ENCODE results near the gene STMN3. TPM values are rescaled to one million over a fixed set of nuclear protein-coding genes. Genes with fewer than 3 reads are reported as not detected.
"Not testable (repeated sequence)": the region's sequence is repeated elsewhere in the genome, so short reads cannot be mapped to it uniquely, and the experiment has no call there.

STMN3 gene
- polyA plus RNA-seq, 3 donors = 10.6 to 16.9 (median 12.6) TPM

DNA sequence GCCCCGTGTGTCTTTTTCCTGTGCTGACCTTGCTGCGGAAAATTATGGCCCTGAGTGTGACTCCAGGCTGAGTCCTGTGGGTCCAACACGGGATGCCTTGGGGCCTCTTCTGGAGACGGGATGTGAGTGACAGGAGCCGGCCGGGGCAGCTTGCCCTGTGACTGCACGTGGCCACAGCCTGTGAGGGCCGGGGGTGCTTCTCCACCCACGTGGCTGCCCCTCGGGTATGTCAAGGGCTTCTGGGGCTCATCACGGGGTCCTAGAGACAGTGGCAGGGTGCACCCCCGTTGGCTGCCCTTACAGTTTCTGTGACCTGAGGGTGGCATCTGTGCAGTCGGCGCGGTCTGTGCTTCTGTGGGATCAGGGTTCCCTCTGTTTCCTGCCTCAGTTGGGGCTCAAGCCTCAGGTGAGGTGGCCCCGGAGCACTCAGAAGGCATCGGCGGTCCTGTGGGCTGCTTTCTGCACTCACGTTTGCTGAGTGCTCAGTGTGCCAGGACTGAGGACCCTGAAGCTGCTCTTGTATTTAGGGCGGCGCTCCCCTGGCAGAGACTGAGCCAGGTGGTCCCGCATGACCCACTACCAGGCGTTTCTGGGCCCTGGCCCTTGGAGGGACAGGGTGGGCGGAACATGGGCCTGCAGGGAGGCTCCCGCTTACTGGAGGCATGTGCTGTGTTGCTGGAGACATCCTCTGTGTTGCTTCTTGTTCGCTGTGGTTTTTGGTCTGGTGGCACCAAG lies 10.3 kb upstream of the STMN3 start:
- WGBS, 3 donors = 92 to 93% (median 93%) methylated on average over 26 of the region's 26 CpGs
- no peak overlapping the region for H3K27ac ChIP-seq (ENCODE audit: low read depth, low read length)

DNA sequence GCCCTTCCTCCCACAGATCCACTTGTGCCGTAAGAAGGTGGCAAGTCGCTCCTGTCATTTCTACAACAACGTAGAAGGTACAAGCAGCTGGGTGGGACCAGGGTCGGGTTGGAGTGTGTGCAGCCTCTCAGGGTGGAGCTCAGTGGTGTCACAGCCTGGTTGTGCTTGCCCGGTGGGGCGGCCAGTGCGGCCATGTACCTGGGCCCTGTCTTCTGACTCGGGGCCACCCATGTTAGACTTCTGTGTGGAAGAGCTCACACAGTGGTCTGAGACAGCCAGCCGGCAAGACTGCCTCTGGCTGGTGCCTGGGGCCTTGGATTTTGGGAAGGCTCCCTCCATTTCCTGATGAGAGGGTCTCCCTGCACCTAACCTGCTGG lies 9.6 kb upstream of the STMN3 start:
- 93 to 96% (median 94%) methylated on average over 9 of the region's 9 CpGs for WGBS, 3 donors
- no peak overlapping the region for H3K27ac ChIP-seq (ENCODE audit: low read depth, low read length)

DNA sequence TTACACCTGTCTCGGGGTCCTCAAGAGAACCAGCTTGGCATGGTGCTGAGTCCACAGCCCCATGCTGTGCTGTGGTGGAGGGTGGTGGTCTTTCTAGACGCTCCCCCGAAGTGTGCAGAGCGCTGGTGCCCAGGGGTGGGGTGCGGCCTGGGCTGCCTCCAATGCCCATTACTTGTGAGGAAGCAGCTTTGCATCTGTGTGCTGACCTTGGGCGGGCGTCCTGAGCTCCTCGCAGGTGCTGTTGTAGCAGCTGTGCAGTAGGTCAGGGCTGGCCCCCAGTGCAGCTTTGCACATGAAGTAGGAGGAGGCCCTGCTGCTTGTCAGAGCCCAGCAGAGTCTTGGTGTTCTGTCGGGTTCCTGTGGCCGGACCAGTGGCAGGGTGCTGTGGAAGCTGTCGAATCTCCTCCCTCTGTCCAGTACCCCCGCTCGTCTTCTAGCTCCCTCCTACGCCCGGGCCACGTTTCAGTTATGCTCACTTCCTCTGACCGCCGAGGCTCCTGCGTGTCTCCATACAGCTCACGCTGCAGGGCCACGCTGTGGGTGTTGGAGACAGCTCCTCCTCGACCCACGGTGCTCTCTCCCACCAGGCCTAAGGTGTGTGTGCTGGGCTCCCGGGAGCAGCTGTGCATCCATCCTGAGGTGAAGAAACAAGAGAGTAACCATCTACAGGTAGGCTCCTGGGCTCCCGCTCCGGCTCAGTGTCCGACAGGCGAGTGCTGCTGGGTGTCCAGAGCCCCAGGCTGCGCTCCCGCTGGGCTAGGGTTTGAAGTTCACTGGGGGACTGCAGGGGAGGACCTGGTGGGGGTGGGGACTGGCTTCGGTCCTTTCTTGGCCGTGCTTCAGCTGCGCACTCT lies 9.0 kb upstream of the STMN3 start:
- H3K27ac ChIP-seq (ENCODE audit: low read depth, low read length) = no peak overlapping the region
- WGBS, 3 donors = 89 to 94% (median 93%) methylated on average over 33 of the region's 33 CpGs

DNA sequence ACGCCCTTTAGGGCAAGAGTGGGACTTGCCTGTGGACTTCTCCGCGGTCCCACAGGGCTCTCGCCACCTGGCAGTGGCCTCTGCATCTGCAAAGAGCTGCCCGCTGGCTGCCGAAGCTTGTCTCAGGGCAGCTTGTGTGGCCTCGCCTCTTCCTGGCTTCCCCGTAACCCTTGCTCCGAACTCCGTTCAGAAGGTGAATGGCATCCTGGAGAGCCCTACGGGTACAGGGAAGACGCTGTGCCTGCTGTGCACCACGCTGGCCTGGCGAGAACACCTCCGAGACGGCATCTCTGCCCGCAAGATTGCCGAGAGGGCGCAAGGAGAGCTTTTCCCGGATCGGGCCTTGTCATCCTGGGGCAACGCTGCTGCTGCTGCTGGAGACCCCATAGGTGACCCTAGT lies 7.9 kb upstream of the STMN3 start:
- 92 to 95% (median 95%) methylated on average over 22 of the region's 22 CpGs for WGBS, 3 donors

DNA sequence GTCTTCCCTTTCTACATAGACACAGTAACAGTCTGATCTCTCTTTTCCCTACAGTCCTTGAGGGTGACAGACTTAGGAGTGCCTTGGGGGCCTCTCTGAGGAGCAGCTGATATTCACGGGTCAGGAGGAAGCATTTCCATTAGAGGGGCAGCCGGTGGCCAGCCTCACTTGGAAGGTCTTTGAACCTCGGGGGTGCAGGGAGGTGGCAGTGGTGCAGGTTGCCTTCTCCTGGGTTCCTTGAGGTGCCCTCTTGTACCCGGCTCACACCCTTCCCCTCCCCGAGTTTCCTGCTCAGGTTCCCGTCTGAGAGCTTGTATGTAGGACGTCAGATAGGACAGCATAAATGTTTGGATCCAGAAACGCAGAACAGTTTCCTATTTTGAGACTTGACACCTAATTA lies 7.4 kb upstream of the STMN3 start:
- no peak overlapping the region for H3K27ac ChIP-seq (ENCODE audit: low read depth, low read length)
- WGBS, 3 donors = 76 to 91% (median 85%) methylated on average over 8 of the region's 8 CpGs

More for the DNA sequence above, 7.9 kb upstream of the STMN3 start:
- no peak overlapping the region for H3K27ac ChIP-seq (ENCODE audit: low read depth, low read length)

DNA sequence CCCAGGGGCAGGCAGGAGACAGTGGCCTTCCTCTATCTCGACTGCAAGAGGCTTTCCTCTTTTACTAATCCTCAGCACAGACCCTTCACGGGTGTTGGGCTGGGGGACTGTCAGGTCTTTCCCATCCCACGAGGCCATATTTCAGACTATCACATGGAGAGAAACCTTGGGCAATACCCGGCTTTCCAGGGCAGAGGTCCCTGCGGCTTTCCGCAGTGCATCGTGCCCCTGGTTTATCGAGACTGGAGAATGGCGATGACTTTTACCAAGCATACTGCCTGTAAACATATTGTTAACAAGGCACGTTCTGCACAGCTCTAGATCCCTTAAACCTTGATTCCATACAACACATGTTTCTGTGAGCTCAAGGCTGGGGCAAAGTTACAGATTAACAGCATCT lies 7.0 kb upstream of the STMN3 start:
- WGBS, 3 donors = 72 to 86% (median 84%) methylated on average over 10 of the region's 10 CpGs
- not testable (repeated sequence) for H3K27ac ChIP-seq (ENCODE audit: low read depth, low read length)

DNA sequence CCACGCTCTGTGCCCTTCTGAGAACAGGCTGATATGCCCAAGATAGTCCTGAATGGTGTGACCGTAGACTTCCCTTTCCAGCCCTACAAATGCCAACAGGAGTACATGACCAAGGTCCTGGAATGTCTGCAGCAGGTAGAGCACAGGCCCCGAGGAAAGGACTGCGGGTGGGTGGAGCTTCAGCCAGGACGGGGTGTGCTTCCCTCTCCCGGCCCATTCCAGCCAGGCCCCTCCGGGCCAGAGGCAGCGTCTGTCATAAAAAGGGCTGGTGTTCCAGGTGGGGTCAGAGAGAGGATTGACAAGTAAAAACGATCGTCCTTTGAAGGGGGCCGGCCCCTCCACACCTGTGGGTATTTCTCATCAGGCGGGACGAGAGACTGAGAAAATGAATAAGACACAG lies 6.1 kb upstream of the STMN3 start:
- 55 to 71% (median 65%) methylated on average over 13 of the region's 13 CpGs for whole genome bisulfite sequencing, 3 donors
- H3K27ac ChIP-seq (ENCODE audit: low read depth, low read length) = no peak overlapping the region

DNA sequence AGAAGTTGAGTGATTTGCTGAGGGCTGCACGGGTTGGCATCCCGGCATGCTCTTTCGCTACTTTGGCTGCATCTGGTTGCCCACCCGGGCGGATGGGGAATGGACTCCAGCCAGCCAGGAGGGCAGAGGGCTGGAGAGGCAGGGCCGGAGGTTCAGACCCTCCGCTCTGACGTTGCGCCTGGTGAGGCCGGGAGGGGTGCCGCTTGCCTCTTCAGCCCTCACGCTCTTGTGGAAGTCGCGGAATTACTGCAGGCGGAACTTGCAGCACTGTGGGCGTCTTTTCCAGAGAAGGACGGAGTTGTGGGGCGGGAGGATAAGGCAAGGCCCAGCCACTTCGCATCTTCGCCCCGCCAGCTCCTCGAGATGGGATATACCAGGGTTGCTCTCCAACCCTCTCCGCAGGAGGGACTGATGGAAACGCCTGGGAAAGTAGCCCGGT lies 5.5 kb upstream of the STMN3 start:
- WGBS, 3 donors = 1 to 3% (median 2%) methylated on average over 24 to 25 of the region's 25 CpGs
- H3K27ac ChIP-seq (ENCODE audit: low read depth, low read length) = no peak overlapping the region

DNA sequence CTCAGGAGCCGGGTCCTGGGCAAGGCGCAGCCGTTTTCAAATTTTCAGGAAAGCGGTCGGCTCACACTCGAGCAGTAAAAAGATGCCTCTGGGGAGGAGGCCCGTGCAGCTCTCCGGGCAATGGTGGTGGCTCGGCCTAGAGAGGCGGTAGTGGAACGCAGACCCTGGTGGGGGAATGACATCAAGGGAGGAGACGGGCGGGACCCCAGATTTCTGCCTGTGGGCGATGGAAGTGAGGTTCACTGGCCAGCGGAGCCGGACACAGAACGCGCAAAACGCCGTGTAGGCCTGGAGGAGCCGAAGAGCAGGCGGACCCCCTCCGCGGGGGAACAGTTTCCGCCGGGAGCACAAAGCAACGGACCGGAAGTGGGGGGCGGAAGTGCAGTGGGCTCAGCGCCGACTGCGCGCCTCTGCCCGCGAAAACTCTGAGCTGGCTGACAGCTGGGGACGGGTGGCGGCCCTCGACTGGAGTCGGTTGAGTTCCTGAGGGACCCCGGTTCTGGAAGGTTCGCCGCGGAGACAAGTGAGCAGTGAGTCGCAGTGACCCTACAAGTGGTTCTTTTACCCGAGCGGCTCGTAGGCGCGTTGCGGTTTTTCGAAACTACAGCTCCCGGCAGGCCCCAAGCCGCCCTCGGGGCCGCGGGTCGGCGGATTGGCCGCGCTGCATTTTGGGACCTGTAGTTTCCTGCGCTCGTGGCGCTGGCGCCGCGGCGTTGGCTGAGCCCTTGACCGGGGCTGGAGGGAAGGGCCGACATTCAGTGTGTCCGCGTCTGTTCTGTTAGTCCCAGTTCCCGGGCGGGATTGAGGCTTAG lies 4.9 kb upstream of the STMN3 start, which contains the start of gene RTEL1:
RTEL1 (plus strand) TSS at position 376 of the 812 bp plus-strand sequence. CDS start 1,091 bp downstream, outside the sequence.
- 1 to 2% (median 2%) methylated on average over 68 to 73 of the region's 73 CpGs for WGBS, 3 donors
- peak within 1 kb of the TSS; percentile 20 for H3K27ac ChIP-seq (ENCODE audit: low read depth, low read length)

DNA sequence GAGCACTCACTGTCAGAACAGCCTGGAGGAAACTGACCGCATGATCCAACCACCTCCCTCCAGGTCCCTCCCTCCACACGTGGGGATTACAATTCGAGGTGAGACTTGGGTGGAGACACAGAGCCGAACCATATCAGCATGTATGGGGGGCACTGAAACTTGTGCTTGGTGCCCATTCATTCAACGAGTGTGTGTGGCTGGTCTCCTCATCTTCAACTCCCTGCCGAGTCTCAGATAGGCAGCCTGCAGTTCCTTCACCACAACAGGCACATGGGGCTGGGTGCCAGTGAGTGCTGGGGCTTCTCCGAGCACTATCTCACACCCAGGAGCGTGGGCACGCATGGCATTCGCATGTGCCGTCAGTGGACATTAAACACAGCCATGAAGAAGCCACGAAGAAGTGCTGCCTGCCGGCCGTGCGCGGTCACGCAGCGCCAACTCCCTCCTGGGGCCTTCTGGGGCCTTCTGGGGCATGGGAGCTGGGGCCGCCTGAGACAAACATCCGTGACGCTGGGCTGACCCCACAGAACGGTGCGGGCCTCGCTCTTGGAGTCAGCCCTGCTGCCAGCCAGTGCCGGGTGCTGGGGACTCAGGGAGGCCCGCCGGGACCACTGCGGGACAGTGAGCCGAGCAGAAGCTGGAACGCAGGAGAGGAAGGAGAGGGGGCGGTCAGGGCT lies 4.2 kb upstream of the STMN3 start:
- WGBS, 3 donors = 40 to 48% (median 46%) methylated on average over 31 of the region's 31 CpGs

DNA sequence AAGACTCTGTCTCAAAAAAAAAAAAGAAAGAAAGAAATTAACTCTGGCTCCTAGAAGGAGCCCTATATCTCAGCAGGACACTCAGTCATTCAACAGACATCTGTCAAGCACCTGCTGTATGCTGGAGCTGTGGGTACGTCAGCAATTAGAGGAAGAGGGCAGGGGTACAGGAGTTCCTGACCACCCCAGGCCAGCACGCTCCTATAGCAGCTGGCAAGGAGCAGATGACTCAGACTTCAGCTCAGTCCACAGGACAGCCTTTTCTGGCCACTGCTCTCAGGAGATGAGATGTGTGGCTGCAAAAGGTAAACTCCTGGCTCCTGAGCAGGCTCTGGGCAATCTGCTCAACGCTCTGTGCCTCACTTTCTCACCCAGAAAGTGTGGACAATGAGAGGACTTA lies 3.2 kb upstream of the STMN3 start:
- H3K27ac ChIP-seq (ENCODE audit: low read depth, low read length) = no peak overlapping the region
- 84 to 86% (median 86%) methylated on average over 3 of the region's 3 CpGs for WGBS, 3 donors

More for the DNA sequence above, 4.2 kb upstream of the STMN3 start:
- H3K27ac ChIP-seq (ENCODE audit: low read depth, low read length) = peak overlapping the region; percentile 20

DNA sequence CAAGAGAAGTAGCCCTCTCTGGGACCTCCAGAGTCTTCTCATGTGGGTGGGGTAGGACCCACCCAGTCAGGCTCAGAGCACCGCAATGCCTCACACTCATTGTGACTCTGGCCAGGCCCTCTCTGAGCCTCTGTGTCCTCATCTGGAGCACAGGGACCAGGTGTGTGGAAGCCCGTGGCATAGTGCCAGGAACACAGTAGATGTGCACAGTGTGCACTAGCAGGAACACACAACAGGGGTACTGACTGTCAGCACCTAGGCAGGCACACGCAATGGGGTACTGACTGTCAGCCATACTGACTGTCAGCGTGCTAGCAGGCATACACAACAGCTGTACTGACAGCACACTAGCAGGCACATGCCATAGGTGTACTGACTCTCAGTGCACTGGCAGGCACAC lies 2.0 kb upstream of the STMN3 start:
- WGBS, 3 donors = 55 to 94% (median 87%) methylated on average over 4 of the region's 4 CpGs
- H3K27ac ChIP-seq (ENCODE audit: low read depth, low read length) = no peak overlapping the region

DNA sequence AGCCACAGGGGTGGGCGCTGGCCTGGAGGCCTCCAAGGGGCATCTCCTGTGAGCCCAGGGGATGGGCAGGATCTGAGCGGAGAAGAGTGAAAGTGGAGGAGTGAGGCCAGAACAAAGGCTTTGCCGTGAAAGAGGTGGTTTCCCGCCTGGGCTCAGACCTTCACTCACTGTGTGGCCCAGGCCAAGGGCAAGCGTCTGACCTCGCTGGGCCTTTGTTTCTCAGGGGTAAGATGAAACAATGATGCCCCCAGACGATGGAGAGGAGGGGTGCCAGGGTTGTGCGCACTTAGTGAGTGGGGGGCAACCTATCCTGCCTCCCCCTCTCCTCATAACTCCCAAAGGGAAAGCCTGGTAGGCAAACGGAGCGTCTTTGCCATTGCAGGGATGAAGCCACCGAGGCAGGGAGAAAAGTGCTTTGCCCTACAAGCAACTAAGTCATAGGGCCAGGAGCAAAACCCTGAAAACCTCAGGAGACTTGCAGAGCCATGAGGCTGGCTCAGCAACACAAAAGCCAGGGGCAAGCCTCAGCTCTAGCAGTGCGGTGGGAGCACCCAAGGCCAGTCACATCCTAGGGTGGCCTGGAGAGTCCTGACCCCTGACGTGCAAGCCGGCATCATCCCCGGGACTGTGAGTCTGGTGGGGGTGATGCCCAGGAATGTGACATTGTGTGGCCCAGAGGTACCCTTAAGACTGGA lies 897 bp upstream of the STMN3 start:
- 48 to 63% (median 54%) methylated on average over 13 to 15 of the region's 15 CpGs for WGBS, 3 donors
- H3K27ac ChIP-seq (ENCODE audit: low read depth, low read length) = no peak overlapping the region

DNA sequence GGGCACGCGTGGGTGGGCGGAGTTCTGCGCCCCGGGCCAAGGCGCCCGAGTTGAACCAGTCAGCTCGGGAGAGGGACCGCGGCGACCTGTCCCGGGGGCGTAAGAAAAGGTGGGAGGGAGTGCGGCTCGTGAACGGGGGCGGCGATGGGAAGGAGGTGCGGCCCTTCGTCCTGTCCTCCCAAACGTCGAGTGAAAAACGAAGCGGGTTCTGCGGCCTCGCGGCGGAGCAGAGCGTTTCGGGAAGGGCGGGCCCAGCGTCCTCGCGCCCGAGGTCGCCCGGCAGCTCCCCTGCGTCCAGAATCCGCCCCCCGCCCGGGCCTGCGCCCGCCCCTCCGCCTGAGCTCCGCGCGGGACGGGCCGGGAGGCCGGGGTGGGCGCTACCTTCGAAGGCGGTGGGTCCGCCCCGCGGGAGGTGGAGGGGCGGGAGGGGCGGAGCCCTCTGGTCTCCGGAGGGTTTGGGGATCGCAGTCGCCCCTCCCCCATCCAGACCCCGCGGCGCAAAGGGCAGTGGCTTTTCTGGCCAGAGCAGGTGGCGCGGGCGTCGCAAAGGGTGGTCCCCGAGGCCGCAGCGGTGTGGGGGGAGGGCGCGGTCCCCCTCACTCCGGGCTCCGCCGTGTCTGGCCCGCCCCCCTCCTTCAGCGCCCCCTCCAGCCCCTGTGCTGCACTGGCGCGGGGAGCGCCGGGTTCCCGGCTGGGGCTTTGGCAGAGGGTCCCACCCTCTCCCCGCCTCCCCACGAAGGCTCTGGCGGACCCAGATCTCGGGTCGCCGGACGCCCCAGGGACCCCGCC lies 838 bp downstream of the STMN3 start:
- H3K27ac ChIP-seq (ENCODE audit: low read depth, low read length) = no peak overlapping the region

DNA sequence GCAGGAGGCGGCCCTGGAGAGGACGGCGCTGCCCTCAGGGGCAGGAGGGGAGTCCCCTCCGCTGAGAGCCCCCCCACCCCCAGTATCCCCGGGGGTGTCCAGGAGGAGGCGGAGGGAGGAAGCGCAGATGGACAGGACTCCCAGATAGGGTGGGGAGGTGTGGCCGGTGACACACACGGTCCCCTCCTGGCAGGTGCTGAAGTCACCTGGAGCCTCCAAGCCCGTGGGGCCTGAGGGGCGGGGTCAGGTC lies 1.4 kb downstream of the STMN3 start:
- WGBS, 3 donors = 14 to 18% (median 15%) methylated on average over 10 to 11 of the region's 11 CpGs
- H3K27ac ChIP-seq (ENCODE audit: low read depth, low read length) = no peak overlapping the region

More for the DNA sequence above, 838 bp downstream of the STMN3 start:
- WGBS, 3 donors = 1% methylated on average over 61 to 91 of the region's 91 CpGs

DNA sequence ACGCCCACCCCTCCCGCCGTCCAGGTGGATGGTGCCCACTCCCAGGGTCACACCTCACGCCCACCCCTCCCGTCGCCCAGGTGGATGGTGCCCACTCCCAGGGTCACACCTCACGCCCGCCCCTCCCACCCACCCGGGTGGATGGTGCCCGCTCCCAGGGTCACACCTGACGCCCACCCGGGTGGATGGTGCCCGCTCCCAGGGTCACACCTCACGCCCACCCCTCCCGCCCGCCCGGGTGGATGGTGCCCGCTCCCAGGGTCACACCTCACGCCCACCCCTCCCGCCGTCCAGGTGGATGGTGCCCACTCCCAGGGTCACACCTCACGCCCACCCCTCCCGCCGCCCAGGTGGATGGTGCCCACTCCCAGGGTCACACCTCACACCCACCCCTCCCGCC lies 2.7 kb downstream of the STMN3 start:
- WGBS, 3 donors = 90 to 92% (median 92%) methylated on average over 17 to 25 of the region's 25 CpGs
- not testable (repeated sequence) for H3K27ac ChIP-seq (ENCODE audit: low read depth, low read length)

DNA sequence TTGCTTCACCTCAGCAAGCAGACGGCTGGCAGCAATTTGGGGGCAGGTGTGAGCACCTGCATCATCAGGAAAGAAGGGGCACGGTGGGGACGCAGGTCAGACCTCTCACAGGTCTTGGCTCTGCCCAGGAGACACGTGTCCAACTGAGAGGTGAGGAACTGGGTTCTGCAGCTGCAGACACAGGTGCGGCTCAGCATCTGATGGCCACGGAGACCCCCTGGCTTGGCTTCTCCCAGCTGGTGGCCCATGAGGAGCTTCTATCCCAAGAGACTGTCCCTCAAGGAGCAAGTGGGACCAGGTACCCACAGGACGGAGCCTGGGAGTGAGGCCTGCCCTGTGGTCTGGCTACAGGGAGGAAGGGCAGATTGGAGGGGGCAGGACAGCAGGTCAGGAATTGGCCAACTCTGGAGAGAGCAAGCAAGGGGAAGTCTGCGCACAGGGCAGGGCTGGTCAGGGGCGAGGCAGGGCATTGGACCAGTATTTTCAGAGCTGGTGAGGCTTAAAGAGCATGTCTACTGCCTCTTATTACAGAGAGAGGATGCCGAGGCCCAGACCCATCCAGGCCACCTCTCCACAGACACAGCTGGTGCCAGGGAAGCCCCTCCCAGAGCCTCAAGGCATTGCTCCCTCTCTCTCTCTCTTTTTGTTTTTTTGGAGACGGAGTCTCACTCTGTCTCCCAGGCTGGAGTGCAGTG lies 4.2 kb downstream of the STMN3 start:
- WGBS, 3 donors = 81 to 84% (median 83%) methylated on average over 11 of the region's 11 CpGs
- H3K27ac ChIP-seq (ENCODE audit: low read depth, low read length) = no peak overlapping the region

All from adipose tissue (tissue), 3 donors.